Neural progenitor cell (in vitro differentiated cells): ENCODE measurements around the gene TAP1. TPM values are rescaled to one million over a fixed set of nuclear protein-coding genes. Genes with fewer than 3 reads are reported as not detected.

Source experiments
- DNase-seq: peaks from one replicate; pipeline ENCODE4 v3.0.0-alpha.2; 2016; ENCODE audit warnings: low spot score
- H2AFZ ChIP-seq: fragments of 200-600 bp; sonication (generic); replicated peaks from 2 replicates; pipeline ENCODE4 v1.6.1; 2016; ENCODE audit warnings: antibody characterized with exemption
- H3F3A ChIP-seq: fragments of 200-600 bp; sonication (generic); 2 replicates; pipeline ENCODE4 v1.6.1; 2016; ENCODE audit warnings: antibody characterized with exemption, low read depth
- H3K27ac ChIP-seq: fragments of 200-600 bp; sonication (generic); 2 replicates; pipeline ENCODE4 v1.5.1; 2016; ENCODE audit warnings: mild to moderate bottlenecking
- H3K27me3 ChIP-seq: fragments of 200-600 bp; sonication (generic); 2 replicates; pipeline ENCODE4 v1.6.1; 2016; ENCODE audit warnings: mild to moderate bottlenecking, moderate library complexity
- H3K36me3 ChIP-seq: fragments of 200-600 bp; sonication (generic); 2 replicates; pipeline ENCODE4 v1.5.1; 2016
- H3K4me1 ChIP-seq: fragments of 200-600 bp; sonication (generic); 2 replicates; pipeline ENCODE4 v1.6.1; 2016; ENCODE audit warnings: mixed run types
- H3K4me2 ChIP-seq: fragments of 200-600 bp; sonication (generic); 2 replicates; pipeline ENCODE4 v1.6.1; 2016
- H3K4me3 ChIP-seq: fragments of 200-600 bp; sonication (generic); 2 replicates; pipeline ENCODE4 v1.5.1; 2016
- H3K79me2 ChIP-seq: fragments of 200-600 bp; sonication (generic); 2 replicates; pipeline ENCODE4 v1.6.1; 2016; ENCODE audit warnings: low read depth
- H3K9ac ChIP-seq: fragments of 200-600 bp; sonication (generic); 2 replicates; pipeline ENCODE4 v1.6.1; 2016
- H3K9me3 ChIP-seq: fragments of 200-600 bp; sonication (generic); 2 replicates; pipeline ENCODE4 v1.5.1; 2016; ENCODE audit warnings: low read depth
- H4K20me1 ChIP-seq: fragments of 200-600 bp; sonication (generic); 2 replicates; pipeline ENCODE4 v1.6.1; 2016; ENCODE audit warnings: low read depth
- H3K27ac Mint-ChIP-seq: 3 replicates; pipeline ENCODE4 v1.8.0; 2021; ENCODE audit warnings: mixed read lengths
- H3K27me3 Mint-ChIP-seq: 2 replicates; pipeline ENCODE4 v1.8.0; 2022; ENCODE audit warnings: low read depth, mild to moderate bottlenecking, inconsistent platforms, moderate library complexity, mixed read lengths; ENCODE audit not compliant: insufficient read depth
- H3K36me3 Mint-ChIP-seq: 3 replicates; pipeline ENCODE4 v1.8.0; 2021; ENCODE audit warnings: mixed read lengths
- H3K4me1 Mint-ChIP-seq: 3 replicates; pipeline ENCODE4 v1.8.0; 2021; ENCODE audit warnings: mixed read lengths
- H3K4me3 Mint-ChIP-seq: 3 replicates; pipeline ENCODE4 v1.8.0; 2021; ENCODE audit warnings: mild to moderate bottlenecking, moderate library complexity, mixed read lengths
- H3K9me3 Mint-ChIP-seq: 3 replicates; pipeline ENCODE4 v1.8.0; 2020; ENCODE audit warnings: mixed read lengths
- CTCF ChIP-seq: fragments of 200-600 bp; sonication (generic); IDR thresholded peaks from 2 replicates; pipeline ENCODE4 v1.5.1; 2017; ENCODE audit warnings: antibody characterized with exemption, mild to moderate bottlenecking
- EZH2 ChIP-seq: fragments of 200-600 bp; sonication (generic); IDR thresholded peaks from 2 replicates; pipeline ENCODE4 v1.6.1; 2017; ENCODE audit warnings: antibody characterized with exemption, mild to moderate bottlenecking, moderate library complexity
- EZH2phosphoT487 ChIP-seq: fragments of 200-600 bp; sonication (generic); IDR thresholded peaks from 2 replicates; pipeline ENCODE4 v1.6.1; 2017; ENCODE audit warnings: antibody characterized with exemption
- total RNA-seq: library from RNA; depleted of rRNA; stranded (reverse); fragments of >200 nt; gene quantifications from 2 replicates; pipeline ENCODE4 v1.2.3, GENCODE V29; 2015; ENCODE audit warnings: low replicate concordance

TAP1 gene
- total RNA-seq, 1 donor from 2014 or later: 6.5 TPM

DNA sequence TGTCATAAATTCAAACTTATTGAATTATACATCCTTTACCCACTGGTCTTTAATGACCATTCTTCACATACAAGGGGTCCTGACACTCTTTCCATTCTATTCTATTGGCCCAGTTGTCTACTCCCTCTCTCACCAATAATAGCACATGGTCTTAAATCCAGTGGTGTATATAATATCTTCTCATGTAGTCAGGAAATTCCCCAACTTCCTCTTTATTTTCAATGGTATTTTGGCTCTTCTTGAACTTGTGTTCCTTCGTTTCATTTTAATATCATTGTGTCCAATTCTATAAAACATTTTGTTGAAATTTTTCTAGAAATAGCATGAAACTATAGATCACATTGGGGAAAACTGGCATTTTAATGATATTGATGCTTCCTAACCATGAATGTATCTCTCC lies 37.3 kb upstream of the TAP1 start:
- H4K20me1 ChIP-seq: no peaks in the 10 kb centered on the region
- no peak for DNase-seq
- no peak overlapping the region for H3K4me3 ChIP-seq
- no peak overlapping the region for H3K4me2 ChIP-seq
- no peaks in the 10 kb centered on the region for H3K27me3 ChIP-seq
- peaks cover 8% of the 10 kb centered on the region for H3K27me3 Mint-ChIP-seq
- peaks cover 11% of the 10 kb centered on the region for H3K4me1 Mint-ChIP-seq
- H3K79me2 ChIP-seq: peaks cover 17% of the 10 kb centered on the region
- peaks cover 16% of the 10 kb centered on the region for H3F3A ChIP-seq
- H3K36me3 ChIP-seq: no peaks in the 10 kb centered on the region
- H3K4me1 ChIP-seq: peaks cover 11% of the 10 kb centered on the region
- no peak overlapping the region for H3K4me3 Mint-ChIP-seq
- no peak overlapping the region for H3K9ac ChIP-seq
- H3K27ac Mint-ChIP-seq: no peak overlapping the region
- H3K9me3 Mint-ChIP-seq: no peaks in the 10 kb centered on the region
- H2AFZ ChIP-seq: no peak overlapping the region
- H3K27ac ChIP-seq: no peak overlapping the region
- no peaks in the 10 kb centered on the region for H3K36me3 Mint-ChIP-seq
- H3K9me3 ChIP-seq: no peaks in the 10 kb centered on the region
- TF ChIP-seq CTCF (no peak), EZH2phosphoT487 (no peak), EZH2 (no peak)

DNA sequence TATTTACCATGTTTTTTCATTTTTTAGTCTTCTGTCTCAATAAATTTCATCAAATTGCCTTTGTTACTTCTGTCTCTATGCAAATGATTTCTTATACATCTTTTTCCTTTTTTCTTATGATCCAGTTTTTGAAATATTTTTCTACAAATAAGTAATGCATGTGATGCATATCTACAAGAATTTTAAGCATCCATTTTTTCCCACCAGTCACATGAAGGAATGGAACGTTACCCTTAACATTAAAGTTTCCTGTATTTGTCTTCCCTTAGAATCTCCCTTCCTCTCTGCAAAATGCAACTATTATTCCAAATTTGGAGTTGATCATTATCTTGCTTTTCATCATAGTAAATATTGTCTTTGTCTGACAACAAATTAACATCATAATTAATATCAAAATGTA lies 36.0 kb upstream of the TAP1 start:
- peaks cover 2% of the 10 kb centered on the region for H3K4me1 Mint-ChIP-seq
- H3F3A ChIP-seq: peaks cover 16% of the 10 kb centered on the region
- no peaks in the 10 kb centered on the region for H3K9me3 Mint-ChIP-seq
- H3K9me3 ChIP-seq: no peaks in the 10 kb centered on the region
- no peak overlapping the region for H3K27ac ChIP-seq
- no peaks in the 10 kb centered on the region for H3K27me3 ChIP-seq
- no peak for DNase-seq
- H3K4me1 ChIP-seq: peaks cover 4% of the 10 kb centered on the region
- H4K20me1 ChIP-seq: no peaks in the 10 kb centered on the region
- no peak overlapping the region for H3K4me2 ChIP-seq
- H3K4me3 Mint-ChIP-seq: no peak overlapping the region
- no peak overlapping the region for H3K9ac ChIP-seq
- H3K27me3 Mint-ChIP-seq: peaks cover 6% of the 10 kb centered on the region
- H2AFZ ChIP-seq: no peak overlapping the region
- H3K79me2 ChIP-seq: peaks cover 7% of the 10 kb centered on the region
- H3K4me3 ChIP-seq: no peak overlapping the region
- H3K36me3 ChIP-seq: no peaks in the 10 kb centered on the region
- TF ChIP-seq EZH2phosphoT487: no peak
- TF ChIP-seq CTCF: no peak
- no peak for TF ChIP-seq EZH2
- H3K36me3 Mint-ChIP-seq: no peaks in the 10 kb centered on the region
- H3K27ac Mint-ChIP-seq: no peak overlapping the region

- Histone ChIP-seq H3K27ac (no peak overlapping the region), H3K9me3 (no peaks in the 10 kb centered on the region), H2AFZ (no peak overlapping the region), H3K4me2 (no peak overlapping the region), H4K20me1 (no peaks in the 10 kb centered on the region), H3K36me3 (no peaks in the 10 kb centered on the region), H3K4me3 (no peak overlapping the region), H3K9ac (no peak overlapping the region), H3K27me3 (no peaks in the 10 kb centered on the region), H3K4me1 (peaks cover 4% of the 10 kb centered on the region), H3F3A (peaks cover 8% of the 10 kb centered on the region), H3K79me2 (peaks cover 7% of the 10 kb centered on the region)
- Mint-ChIP-seq H3K9me3 (no peaks in the 10 kb centered on the region), H3K27me3 (peaks cover 3% of the 10 kb centered on the region), H3K4me3 (no peak overlapping the region), H3K27ac (no peak overlapping the region), H3K36me3 (no peaks in the 10 kb centered on the region), H3K4me1 (peaks cover 2% of the 10 kb centered on the region)
- no peak for DNase-seq
- TF ChIP-seq EZH2phosphoT487 (no peak), EZH2 (no peak), CTCF (no peak)
Measured at GRCh38 chr6:32888576-32888975, 35.1 kb upstream of the TAP1 start.

- Mint-ChIP-seq H3K4me3 (no peak overlapping the region), H3K4me1 (no peaks in the 10 kb centered on the region), H3K36me3 (no peaks in the 10 kb centered on the region), H3K27me3 (no peaks in the 10 kb centered on the region), H3K27ac (no peak overlapping the region), H3K9me3 (no peaks in the 10 kb centered on the region)
- Histone ChIP-seq H3K79me2 (no peaks in the 10 kb centered on the region), H3K27ac (no peak overlapping the region), H2AFZ (no peak overlapping the region), H3F3A (no peaks in the 10 kb centered on the region), H3K9me3 (no peaks in the 10 kb centered on the region), H3K4me1 (no peaks in the 10 kb centered on the region), H3K9ac (no peak overlapping the region), H3K4me3 (no peak overlapping the region), H4K20me1 (no peaks in the 10 kb centered on the region), H3K27me3 (no peaks in the 10 kb centered on the region), H3K36me3 (no peaks in the 10 kb centered on the region), H3K4me2 (no peak overlapping the region)
- DNase-seq: no peak
- TF ChIP-seq CTCF: no peak
- no peak for TF ChIP-seq EZH2
- TF ChIP-seq EZH2phosphoT487: no peak
Measured at GRCh38 chr6:32887616-32888015, 34.1 kb upstream of the TAP1 start.
